ENCODE results near the gene WDR86.

WDR86 gene

GRCh38 chr7:151409667-151410404 is at the start of gene WDR86:
Gene WDR86, minus strand, starts transcription at chr7:151410038. Its CDS starts 449 bp downstream, at chr7:151409589.
- DNase-seq, result no peak

GRCh38 chr7:151457534-151457933 is 47.7 kb upstream of the WDR86 start:
- DNase-seq, result no peak

- DNase-seq, result no peak
Observed at GRCh38 chr7:151456782-151457181, 46.9 kb upstream of the WDR86 start.

- DNase-seq, result no peak
Observed at GRCh38 chr7:151456276-151456675, 46.4 kb upstream of the WDR86 start.

- no peak for DNase-seq
Observed at GRCh38 chr7:151455690-151456089, 45.9 kb upstream of the WDR86 start.

- no peak for DNase-seq
Observed at GRCh38 chr7:151454932-151455530, 45.2 kb upstream of the WDR86 start.

GRCh38 chr7:151454305-151454704 is 44.5 kb upstream of the WDR86 start:
- no peak for DNase-seq

GRCh38 chr7:151453326-151453791 is 43.5 kb upstream of the WDR86 start:
- DNase-seq, result no peak

- no peak for DNase-seq
Observed at GRCh38 chr7:151452680-151453325, 43.0 kb upstream of the WDR86 start.

- DNase-seq, result no peak
Observed at GRCh38 chr7:151451626-151452571, 42.1 kb upstream of the WDR86 start.

- DNase-seq, result no peak
Observed at GRCh38 chr7:151451156-151451555, 41.3 kb upstream of the WDR86 start.

- DNase-seq, result no peak
Observed at GRCh38 chr7:151449990-151450389, 40.2 kb upstream of the WDR86 start.

GRCh38 chr7:151448261-151449252 is 38.7 kb upstream of the WDR86 start:
- peak; percentile 71 for DNase-seq

- DNase-seq, result no peak
Observed at GRCh38 chr7:151447901-151448260, 38.0 kb upstream of the WDR86 start.

- DNase-seq, result no peak
Observed at GRCh38 chr7:151447312-151447711, 37.5 kb upstream of the WDR86 start.

- DNase-seq, result no peak
Observed at GRCh38 chr7:151446412-151446811, 36.6 kb upstream of the WDR86 start.

- DNase-seq, result no peak
Observed at GRCh38 chr7:151444632-151445031, 34.8 kb upstream of the WDR86 start.

- no peak for DNase-seq
Observed at GRCh38 chr7:151442776-151443496, 33.1 kb upstream of the WDR86 start.

- DNase-seq, result no peak
Observed at GRCh38 chr7:151440799-151441445, 31.1 kb upstream of the WDR86 start.
